Left ventricle myocardium inferior (tissue), 1 donor: ENCODE measurements around the gene UBC. TPM values are rescaled to one million over a fixed set of nuclear protein-coding genes. Genes with fewer than 3 reads are reported as not detected.

Experiments used
- DNase-seq: peaks from one replicate; pipeline ENCODE4 v3.0.0-alpha.2; 2020
- H3K27ac ChIP-seq: fragments of 200-600 bp; replicated peaks from 2 replicates; pipeline ENCODE4 v1.8.0; 2021
- H3K27me3 ChIP-seq: fragments of 200-600 bp; 2 replicates; pipeline ENCODE4 v1.8.0; 2021; ENCODE audit warnings: low read depth
- H3K36me3 ChIP-seq: fragments of 200-600 bp; 2 replicates; pipeline ENCODE4 v1.8.0; 2021
- H3K4me1 ChIP-seq: fragments of 200-600 bp; 2 replicates; pipeline ENCODE4 v1.8.0; 2021
- H3K4me3 ChIP-seq: fragments of 200-600 bp; 2 replicates; pipeline ENCODE4 v1.8.0; 2021; ENCODE audit warnings: mild to moderate bottlenecking, moderate library complexity
- H3K9me3 ChIP-seq: fragments of 200-600 bp; replicated peaks from 2 replicates; pipeline ENCODE4 v1.8.0; 2021
- CTCF ChIP-seq: fragments of 200-600 bp; IDR thresholded peaks from 2 replicates; pipeline ENCODE4 v1.8.0; 2021; ENCODE audit warnings: antibody characterized with exemption, mild to moderate bottlenecking, borderline replicate concordance
- intact Hi-C: fragments of 100-400 bp; cut with micrococcal nuclease; formaldehyde crosslinking; loops from one replicate; pipeline ENCODE4 v1.11.0; 2022
- total RNA-seq: library from RNA; stranded (reverse); fragmentation: NEBNext Ultra II Directional; extraction: Animal tissue kit (Norgen Biotek cat#: 25700); gene quantifications from one replicate; pipeline ENCODE4 v1.2.1, GENCODE V29; 2021
- donor health status: DM: no; HTN: yes; CAD: no; lungs with severe emphysema.

Gene UBC
- total RNA-seq, 1 donor from 2014 or later, result 1,154 TPM

DNA sequence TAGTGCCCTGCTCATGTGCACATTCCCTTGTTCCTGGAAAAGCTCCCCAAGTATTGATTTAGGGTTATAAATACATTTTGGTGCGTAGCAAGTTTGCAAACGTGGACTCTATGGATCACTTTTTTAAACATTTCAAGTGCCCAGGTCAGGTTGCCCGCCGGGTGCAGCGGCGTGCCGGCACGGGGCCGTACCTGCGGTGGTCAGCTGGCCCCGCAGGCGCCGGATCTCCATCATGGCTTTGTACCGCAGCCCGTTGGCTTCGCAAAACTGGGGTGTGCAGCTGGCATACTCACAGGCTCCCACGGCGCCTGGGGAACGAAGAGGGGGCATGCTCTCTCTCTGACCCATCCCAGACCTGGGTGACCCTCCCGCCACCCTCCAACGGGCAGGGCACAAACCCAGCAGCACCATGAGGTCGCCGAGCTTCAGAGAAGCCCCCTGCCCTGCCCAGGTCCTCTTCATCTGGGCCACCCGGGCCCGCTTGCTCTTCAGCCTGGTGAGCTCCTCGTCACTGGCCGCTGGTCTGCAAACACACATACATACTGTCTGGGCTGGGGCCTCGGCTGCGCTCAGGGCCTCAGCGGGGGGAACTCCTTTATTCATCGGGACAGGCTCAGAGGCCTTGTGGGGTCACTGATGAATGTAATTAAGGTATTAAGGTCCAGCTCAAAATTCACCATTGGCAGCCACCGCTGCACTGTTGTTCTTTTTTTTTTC is 39.4 kb upstream of the UBC start:
- no peaks in the 10 kb centered on the region for H3K9me3 ChIP-seq
- H3K27ac ChIP-seq, result no peak overlapping the region
- no peak overlapping the region for H3K4me3 ChIP-seq
- peaks cover 93% of the 10 kb centered on the region for H3K36me3 ChIP-seq
- TF ChIP-seq CTCF, result no peak
- no peak for DNase-seq
- H3K27me3 ChIP-seq, result no peaks in the 10 kb centered on the region
- no peaks in the 10 kb centered on the region for H3K4me1 ChIP-seq
- intact Hi-C loops, result no loop called here

DNA sequence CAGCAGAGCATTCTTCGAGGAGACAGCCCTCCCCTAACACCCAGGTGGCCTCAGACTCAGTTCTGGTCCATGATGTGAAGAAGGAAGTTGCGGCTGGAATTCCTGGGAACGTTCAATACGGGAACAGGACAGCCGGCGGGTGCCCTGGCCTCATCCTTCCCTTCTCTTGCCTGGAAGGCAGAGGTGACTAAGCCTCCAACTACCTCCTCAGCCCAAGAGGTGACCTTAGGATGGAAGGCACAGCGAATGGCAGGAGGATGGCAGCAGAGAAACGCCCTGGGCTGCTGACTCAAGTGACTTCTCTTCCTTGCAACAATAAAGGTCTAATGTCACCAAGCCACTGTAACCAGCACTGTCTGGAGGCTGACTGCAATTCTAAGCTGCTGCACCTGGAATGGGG is 38.4 kb upstream of the UBC start:
- H3K36me3 ChIP-seq, result peaks cover 91% of the 10 kb centered on the region
- DNase-seq, result no peak
- H3K27me3 ChIP-seq, result no peaks in the 10 kb centered on the region
- H3K27ac ChIP-seq, result no peak overlapping the region
- H3K4me3 ChIP-seq, result no peak overlapping the region
- TF ChIP-seq CTCF, result no peak
- peaks cover 4% of the 10 kb centered on the region for H3K4me1 ChIP-seq
- intact Hi-C loops, result no loop called here
- H3K9me3 ChIP-seq, result no peaks in the 10 kb centered on the region

- intact Hi-C loops, result no loop called here
- no peak for TF ChIP-seq CTCF
- no peak overlapping the region for H3K4me3 ChIP-seq
- no peak for DNase-seq
- peaks cover 9% of the 10 kb centered on the region for H3K4me1 ChIP-seq
- H3K27ac ChIP-seq, result no peak overlapping the region
- H3K36me3 ChIP-seq, result peaks cover 88% of the 10 kb centered on the region
- H3K27me3 ChIP-seq, result no peaks in the 10 kb centered on the region
- H3K9me3 ChIP-seq, result no peaks in the 10 kb centered on the region
Measured at GRCh38 chr12:124952295-124952694, 37.8 kb upstream of the UBC start.

- DNase-seq, result no peak
- H3K36me3 ChIP-seq, result peaks cover 72% of the 10 kb centered on the region
Measured at GRCh38 chr12:124949779-124950728, 35.6 kb upstream of the UBC start.

More at GRCh38 chr12:124949779-124950728, 35.6 kb upstream of the UBC start:
- H3K27ac ChIP-seq, result no peak overlapping the region
- H3K4me3 ChIP-seq, result no peak overlapping the region
- TF ChIP-seq CTCF, result no peak
- H3K4me1 ChIP-seq, result peaks cover 15% of the 10 kb centered on the region
- intact Hi-C loops, result no loop called here
- H3K27me3 ChIP-seq, result no peaks in the 10 kb centered on the region
- no peaks in the 10 kb centered on the region for H3K9me3 ChIP-seq
